Suprapubic skin (tissue), 4 donors: ENCODE results near the gene LHX3. TPM values are rescaled to one million over a fixed set of nuclear protein-coding genes. Genes with fewer than 3 reads are reported as not detected.

Source experiments
- DNase-seq, 2 donors: peaks; one replicate each; pipeline ENCODE4 v3.0.0-alpha.2; 2019; ENCODE audit warnings: low spot score in 2 of 2
- H3K27ac ChIP-seq: fragments of 200-600 bp; sonication (generic); one replicate; pipeline ENCODE4 v1.5.1; 2019
- H3K27me3 ChIP-seq: fragments of 200-600 bp; sonication (generic); one replicate; pipeline ENCODE4 v1.5.1; 2019
- H3K36me3 ChIP-seq: fragments of 200-600 bp; sonication (generic); one replicate; pipeline ENCODE4 v1.5.1; 2019
- H3K4me1 ChIP-seq: fragments of 200-600 bp; sonication (generic); one replicate; pipeline ENCODE4 v1.5.1; 2019
- H3K4me3 ChIP-seq: fragments of 200-600 bp; sonication (generic); one replicate; pipeline ENCODE4 v1.5.1; 2019; ENCODE audit warnings: mild to moderate bottlenecking
- H3K9me3 ChIP-seq: fragments of 200-600 bp; sonication (generic); one replicate; pipeline ENCODE4 v1.5.1; 2019
- CTCF ChIP-seq, 2 donors: fragments of 200-600 bp in 1 of 2; fragments of 450-650 bp in 1 of 2; sonication (generic) in 1 of 2; IDR thresholded peaks; one replicate each; pipeline ENCODE4 v1.5.1; 2016 to 2019; ENCODE audit warnings: antibody characterized with exemption in 2 of 2, mild to moderate bottlenecking in 1 of 2, moderate library complexity in 1 of 2
- EP300 ChIP-seq: sonication (generic); formaldehyde crosslinking; IDR thresholded peaks from one replicate; pipeline ENCODE4 v1.6.1; 2017; ENCODE audit warnings: antibody characterized with exemption
- POLR2A ChIP-seq, 2 donors: fragments of 450-650 bp; IDR thresholded peaks; one replicate each; pipeline ENCODE4 v1.6.1; 2017; ENCODE audit warnings: antibody characterized with exemption in 2 of 2, mild to moderate bottlenecking in 2 of 2, moderate library complexity in 2 of 2
- POLR2AphosphoS5 ChIP-seq, 3 donors: sonication (generic); formaldehyde crosslinking; IDR thresholded peaks; one replicate each; pipeline ENCODE4 v1.6.1; 2017; ENCODE audit warnings: antibody characterized with exemption in 3 of 3
- WGBS: methylation state at CpG from one replicate; pipeline ENCODE4 v1.1.5; 2018; 5-methylcytosine and 5-hydroxymethylcytosine counted together
- total RNA-seq, 4 donors: library from RNA; depleted of rRNA; stranded (reverse); fragments of >200 nt; gene quantifications; one replicate each; pipeline ENCODE4 v1.1.0, GENCODE V29; 2016

Gene LHX3
- total RNA-seq, 4 donors from 2014 or later, result 0.26 TPM; not detected in 2

DNA sequence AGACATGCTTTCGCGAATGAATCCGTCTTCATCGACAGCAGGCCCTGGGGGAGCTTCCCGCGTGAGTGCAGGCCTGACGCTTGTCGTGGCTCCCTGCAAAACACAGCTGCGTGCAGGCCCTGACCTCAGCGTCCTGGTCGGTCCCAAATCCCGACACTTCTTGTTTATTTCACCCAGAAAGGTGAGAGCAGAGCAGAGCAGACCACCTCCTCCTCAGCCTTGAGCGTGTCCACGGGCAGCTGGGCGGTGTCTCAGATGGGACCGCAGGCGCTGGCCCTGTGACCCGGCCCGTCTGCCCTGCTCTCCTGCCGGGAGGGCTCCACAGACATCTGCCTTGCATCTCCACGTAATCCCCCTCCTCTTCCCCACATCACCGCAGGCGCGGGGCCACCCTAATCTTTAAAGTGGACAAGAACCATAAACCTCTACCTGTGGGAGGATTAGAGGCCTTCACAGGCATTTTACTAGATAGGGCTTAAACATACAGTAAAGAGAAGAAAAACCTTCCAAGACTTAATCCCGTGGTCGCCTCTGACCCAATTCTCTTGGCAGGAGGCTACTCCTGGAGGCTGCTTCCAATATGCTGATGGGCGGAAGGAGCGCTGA, 7.5 kb upstream of the LHX3 start:
- Histone ChIP-seq H3K27me3 (no peaks in the 10 kb centered on the region), H3K27ac (no peak overlapping the region), H3K36me3 (peaks cover 79% of the 10 kb centered on the region), H3K4me3 (no peak overlapping the region), H3K9me3 (no peaks in the 10 kb centered on the region), H3K4me1 (no peaks in the 10 kb centered on the region)
- TF ChIP-seq EP300 (no peak), CTCF (IDR thresholded peaks at IDR 0.05) (no peak), POLR2A (IDR thresholded peaks at IDR 0.05) (no peak), POLR2AphosphoS5 (IDR thresholded peaks at IDR 0.05) (no peak)
- DNase-seq, result no peak
- 89% methylated on average over 17 of the region's 28 CpGs for WGBS

DNA sequence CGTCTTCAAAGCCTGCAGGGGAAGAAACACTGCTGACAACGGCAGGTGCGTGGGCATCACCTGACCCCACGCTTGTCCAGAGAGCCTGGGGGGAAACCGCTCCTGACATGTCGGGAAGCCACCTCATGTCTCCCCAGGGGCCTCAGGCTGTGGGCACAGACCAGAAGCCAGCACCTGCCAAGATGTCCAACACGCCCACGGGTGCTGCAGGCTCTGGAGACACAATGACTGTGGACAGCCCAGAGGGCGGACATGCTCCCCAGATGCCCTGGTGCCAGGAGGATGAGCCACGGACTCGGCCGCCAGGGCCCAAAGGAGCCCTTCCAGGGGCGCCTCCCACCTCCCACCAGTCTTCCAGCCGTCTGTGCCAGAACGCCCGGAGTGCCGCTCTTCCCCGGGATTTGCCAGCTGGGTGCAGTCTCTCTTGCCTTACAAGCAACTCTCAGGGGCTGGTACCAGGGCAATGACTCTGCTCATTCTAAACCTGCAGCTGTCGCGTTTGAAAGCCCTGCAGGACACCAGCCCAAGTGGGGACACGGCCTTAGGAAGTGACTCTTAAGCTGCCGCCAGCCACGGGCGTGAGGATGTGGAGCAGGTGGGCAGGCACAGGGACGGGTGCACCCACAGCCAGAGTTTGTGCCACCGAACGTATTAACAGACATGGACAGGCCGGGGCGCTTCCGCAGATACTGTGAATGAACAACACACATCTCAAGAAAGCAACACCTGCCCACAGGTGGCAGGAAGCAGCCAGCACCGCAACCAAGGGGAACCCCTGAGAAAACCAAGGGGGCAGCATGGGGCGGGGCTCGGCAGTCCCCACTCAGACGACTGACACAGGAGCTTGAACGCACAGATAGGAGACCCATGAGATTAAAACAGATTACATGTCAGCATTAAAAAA, 6.8 kb upstream of the LHX3 start:
- TF ChIP-seq EP300, result no peak
- no peak for TF ChIP-seq POLR2AphosphoS5 (IDR thresholded peaks at IDR 0.05)
- no peak for TF ChIP-seq CTCF (IDR thresholded peaks at IDR 0.05)
- no peak for TF ChIP-seq POLR2A (IDR thresholded peaks at IDR 0.05)
- Histone ChIP-seq H3K36me3 (peaks cover 72% of the 10 kb centered on the region), H3K9me3 (no peaks in the 10 kb centered on the region), H3K4me1 (no peaks in the 10 kb centered on the region), H3K4me3 (no peak overlapping the region), H3K27me3 (no peaks in the 10 kb centered on the region), H3K27ac (no peak overlapping the region)
- WGBS, result 89% methylated on average over 18 of the region's 35 CpGs
- DNase-seq, result no peak

DNA sequence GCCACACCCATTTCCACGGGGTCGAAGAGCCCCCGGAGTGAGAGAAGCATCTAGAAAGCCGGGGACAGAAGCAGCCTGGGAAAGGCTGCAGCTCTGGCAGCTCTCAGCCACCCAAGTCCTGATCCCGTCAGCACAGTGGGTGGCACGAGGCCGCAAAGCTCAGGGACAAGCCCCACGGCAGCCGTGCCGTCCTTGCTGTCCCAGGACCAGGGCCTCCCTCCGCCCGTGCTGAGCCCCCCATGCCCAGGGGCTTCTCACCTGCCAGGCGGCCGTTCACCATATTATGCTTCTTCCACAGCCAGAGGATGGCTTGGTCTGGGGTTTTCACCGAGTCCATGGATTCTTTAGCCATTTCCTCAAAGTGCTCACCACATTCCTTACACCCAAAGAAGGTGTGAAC, 6.1 kb upstream of the LHX3 start:
- Histone ChIP-seq H3K27me3 (peaks cover under 1% of the 10 kb centered on the region), H3K9me3 (no peaks in the 10 kb centered on the region), H3K36me3 (peaks cover 65% of the 10 kb centered on the region), H3K4me1 (no peaks in the 10 kb centered on the region), H3K4me3 (no peak overlapping the region), H3K27ac (no peak overlapping the region)
- no peak for TF ChIP-seq POLR2A (IDR thresholded peaks at IDR 0.05)
- DNase-seq, result no peak
- WGBS, result 84% methylated on average over 6 of the region's 15 CpGs

DNA sequence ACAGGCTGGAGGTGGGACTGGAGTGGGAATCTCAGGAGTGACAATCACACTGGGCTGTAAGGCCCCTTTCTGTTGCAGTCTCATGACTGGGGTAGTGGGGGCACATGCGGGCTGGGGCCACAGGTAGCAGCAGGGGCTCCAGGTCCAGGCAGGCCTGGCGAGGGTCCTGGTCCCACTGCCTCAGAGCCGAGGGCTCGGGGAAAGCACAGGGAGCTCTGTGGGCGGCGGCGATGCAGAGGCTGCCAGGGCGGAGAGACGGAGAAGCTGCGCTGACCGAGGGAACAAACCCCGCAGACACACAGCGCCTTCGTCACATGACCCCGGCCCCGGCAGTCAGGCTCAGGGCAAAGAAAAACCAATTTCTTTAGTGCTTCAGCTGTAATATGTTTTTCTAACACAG, 5.3 kb upstream of the LHX3 start:
- Histone ChIP-seq H3K36me3 (peaks cover 59% of the 10 kb centered on the region), H3K4me3 (no peak overlapping the region), H3K27me3 (peaks cover 8% of the 10 kb centered on the region), H3K27ac (no peak overlapping the region), H3K4me1 (no peaks in the 10 kb centered on the region), H3K9me3 (no peaks in the 10 kb centered on the region)
- TF ChIP-seq CTCF (IDR thresholded peaks at IDR 0.05) (no peak), EP300 (no peak), POLR2A (IDR thresholded peaks at IDR 0.05) (no peak), POLR2AphosphoS5 (IDR thresholded peaks at IDR 0.05) (no peak)
- WGBS, result 96% methylated on average over 14 of the region's 16 CpGs
- no peak for DNase-seq

- peaks cover 55% of the 10 kb centered on the region for H3K36me3 ChIP-seq
Measured at GRCh38 chr9:136209786-136210185, 4.9 kb upstream of the LHX3 start.

More at GRCh38 chr9:136209786-136210185, 4.9 kb upstream of the LHX3 start:
- H3K4me1 ChIP-seq, result no peaks in the 10 kb centered on the region
- H3K27me3 ChIP-seq, result peaks cover 13% of the 10 kb centered on the region
- WGBS, result 88% methylated on average over 17 of the region's 17 CpGs
- DNase-seq, result no peak
- no peak for TF ChIP-seq EP300
- no peak for TF ChIP-seq CTCF (IDR thresholded peaks at IDR 0.05)
- TF ChIP-seq POLR2A (IDR thresholded peaks at IDR 0.05), result no peak
- TF ChIP-seq POLR2AphosphoS5 (IDR thresholded peaks at IDR 0.05), result no peak
- H3K9me3 ChIP-seq, result no peaks in the 10 kb centered on the region
- H3K4me3 ChIP-seq, result no peak overlapping the region
- H3K27ac ChIP-seq, result no peak overlapping the region
